GM12878 (cell line): ENCODE results near the gene ZNF892. TPM values are rescaled to one million over a fixed set of nuclear protein-coding genes. Genes with fewer than 3 reads are reported as not detected.

ENCODE experiments used
- ATAC-seq: fragments of 200-7000 bp; cut with Tn5 transposase; 3 replicates; pipeline ENCODE4 v1.9.1; 2020; ENCODE audit warnings: mild to moderate bottlenecking, moderate library complexity
- BruUV-seq: library from RNA; stranded (reverse); fragments of 400-500 nt; replicated peaks from 2 replicates; lab custom pipeline; 2021; lab: Mats Ljungman, UMichigan
- CTCF ChIA-PET: fragments of 300-600 bp; sonication (Branson Sonifier 250); formaldehyde crosslinking; extraction: SDS; loops from one replicate; lab custom pipeline; 2021; ENCODE audit warnings: inconsistent platforms; lab: Yijun Ruan, JAX
- POLR2A ChIA-PET: fragments of 350-600 bp; formaldehyde crosslinking; extraction: SDS; loops from one replicate; lab custom pipeline; 2021; ENCODE audit warnings: inconsistent platforms; lab: Charles Lee
- RAD21 ChIA-PET: fragments of 300-600 bp; sonication (Branson Sonifier 250); formaldehyde crosslinking; loops from one replicate; lab custom pipeline; 2023; ENCODE audit warnings: antibody characterized with exemption; ENCODE audit not compliant: unreplicated experiment; lab: Charles Lee
- SMC1A ChIA-PET: fragments of 300-600 bp; sonication (Branson Sonifier 250); formaldehyde crosslinking; loops from one replicate; lab custom pipeline; 2023; ENCODE audit not compliant: unreplicated experiment, uncharacterized antibody; lab: Charles Lee
- DNase-seq: peaks from one replicate; pipeline ENCODE4 v3.0.0-alpha.2; 2011; ENCODE audit warnings: low read depth, low spot score
- FAIRE-seq: peaks from 3 replicates; lab custom pipeline; 2011; peaks lifted over from hg19 to GRCh38; lab: Jason Lieb, UNC
- H2AFZ ChIP-seq: 2 replicates; pipeline ENCODE4 v1.6.0; 2011; ENCODE audit warnings: low read depth, low read length, control low read depth; ENCODE audit not compliant: control insufficient read depth
- H3K27ac ChIP-seq: 2 replicates; pipeline ENCODE4 v1.5.1; 2011; ENCODE audit warnings: control low read depth; ENCODE audit not compliant: control insufficient read depth, insufficient read depth
- H3K27me3 ChIP-seq, 2 experiments: replicated peaks in 1 of 2; 2 replicates each; pipeline versions ENCODE4 v1.6.0 to v1.6.1; 2011; ENCODE audit warnings: low read length in 1 of 2; ENCODE audit not compliant: control insufficient read depth in 2 of 2, insufficient read depth in 2 of 2
- H3K36me3 ChIP-seq, 2 experiments: 2 replicates each; pipeline ENCODE4 v1.5.1; 2011; ENCODE audit warnings: low read length in 1 of 2; ENCODE audit not compliant: control insufficient read depth in 2 of 2, insufficient read depth in 2 of 2
- H3K4me1 ChIP-seq: 2 replicates; pipeline ENCODE4 v1.6.1; 2011; ENCODE audit warnings: mild to moderate bottlenecking, low read length, moderate library complexity, mixed read lengths; ENCODE audit not compliant: control insufficient read depth, insufficient read depth
- H3K4me2 ChIP-seq: 2 replicates; pipeline ENCODE4 v1.6.0; 2011; ENCODE audit warnings: control low read depth; ENCODE audit not compliant: control insufficient read depth, insufficient read depth
- H3K4me3 ChIP-seq: fragments of 200-600 bp; sonication (generic); 2 replicates; pipeline ENCODE4 v1.5.1; 2016
- H3K79me2 ChIP-seq: 2 replicates; pipeline ENCODE4 v1.6.0; 2011; ENCODE audit warnings: low read length; ENCODE audit not compliant: control insufficient read depth, insufficient read depth
- H3K9ac ChIP-seq: 2 replicates; pipeline ENCODE4 v1.8.0; 2011; ENCODE audit warnings: low read length, control low read depth, mixed read lengths; ENCODE audit not compliant: control insufficient read depth, insufficient read depth
- H3K9me3 ChIP-seq: replicated peaks from 3 replicates; pipeline ENCODE4 v1.5.1; 2011; ENCODE audit warnings: mild to moderate bottlenecking, low read length; ENCODE audit not compliant: control insufficient read depth, insufficient read depth
- H4K20me1 ChIP-seq: 2 replicates; pipeline ENCODE4 v1.6.0; 2011; ENCODE audit not compliant: control insufficient read depth, insufficient read depth
- ATF2 ChIP-seq: IDR thresholded peaks from 2 replicates; pipeline ENCODE4 v1.6.1; 2012; ENCODE audit warnings: low read length, inconsistent platforms
- BMI1 ChIP-seq: fragments of 450-650 bp; IDR thresholded peaks from 2 replicates; pipeline ENCODE4 v1.6.1; 2016; ENCODE audit warnings: mild to moderate bottlenecking, moderate library complexity, borderline replicate concordance
- E2F4 ChIP-seq: IDR thresholded peaks from 2 replicates; pipeline ENCODE4 v1.6.1; 2012; ENCODE audit warnings: low read depth, low read length, improper control_type of control experiment
- EGR1 ChIP-seq, 2 experiments: IDR thresholded peaks; 1 replicate in 1 of 2; 2 replicates in 1 of 2; pipeline ENCODE4 v1.6.1; 2011 to 2012; ENCODE audit warnings: low read depth in 2 of 2, low read length in 2 of 2, borderline replicate concordance in 1 of 2, mild to moderate bottlenecking in 1 of 2, moderate library complexity in 1 of 2
- HDAC6 ChIP-seq: fragments of 200-600 bp; sonication (generic); IDR thresholded peaks from one replicate; pipeline ENCODE4 v1.8.0; 2017; ENCODE audit warnings: antibody characterized with exemption; ENCODE audit not compliant: unreplicated experiment
- HDGF ChIP-seq: fragments of 450-650 bp; IDR thresholded peaks from 2 replicates; pipeline ENCODE4 v1.6.1; 2016; ENCODE audit warnings: antibody characterized with exemption
- JUNB ChIP-seq: IDR thresholded peaks from 2 replicates; pipeline ENCODE4 v1.6.1; 2016; ENCODE audit warnings: antibody characterized with exemption, mild to moderate bottlenecking
- KAT2A ChIP-seq: conservative IDR thresholded peaks from 2 replicates; pipeline ENCODE4 v1.6.1; 2011; ENCODE audit warnings: low read depth, low read length; ENCODE audit not compliant: control insufficient read depth
- LARP7 ChIP-seq: fragments of 450-650 bp; IDR thresholded peaks from 2 replicates; pipeline ENCODE4 v1.6.1; 2017; ENCODE audit warnings: mild to moderate bottlenecking
- MEF2B ChIP-seq: fragments of 450-650 bp; IDR thresholded peaks from 2 replicates; pipeline ENCODE4 v1.6.1; 2018; ENCODE audit warnings: mild to moderate bottlenecking, moderate library complexity; ENCODE audit not compliant: partially characterized antibody, poor library complexity, severe bottlenecking
- MTA2 ChIP-seq: fragments of 450-650 bp; IDR thresholded peaks from 2 replicates; pipeline ENCODE4 v1.6.1; 2016; ENCODE audit warnings: low read depth, mild to moderate bottlenecking, moderate library complexity
- MTA3 ChIP-seq: IDR thresholded peaks from 2 replicates; pipeline ENCODE4 v1.6.1; 2012; ENCODE audit warnings: low read length, inconsistent platforms, borderline replicate concordance
- NFIC ChIP-seq: IDR thresholded peaks from 2 replicates; pipeline ENCODE4 v1.6.1; 2012; ENCODE audit warnings: low read depth, mild to moderate bottlenecking, inconsistent platforms, low read length, moderate library complexity
- NR2C1 ChIP-seq: fragments of 450-650 bp; IDR thresholded peaks from 2 replicates; pipeline ENCODE4 v1.6.1; 2017; ENCODE audit warnings: antibody characterized with exemption, mild to moderate bottlenecking, moderate library complexity
- SIN3A ChIP-seq: IDR thresholded peaks from 2 replicates; pipeline ENCODE4 v1.6.1; 2012; ENCODE audit warnings: low read depth, low read length, improper control_type of control experiment
- SMC3 ChIP-seq: IDR thresholded peaks from 2 replicates; pipeline ENCODE4 v1.6.1; 2011; ENCODE audit warnings: low read length, improper control_type of control experiment, borderline replicate concordance
- ZBTB33 ChIP-seq: fragments of 450-650 bp; IDR thresholded peaks from 2 replicates; pipeline ENCODE4 v1.6.1; 2017; ENCODE audit warnings: mild to moderate bottlenecking
- ZBTB4 ChIP-seq: fragments of 450-650 bp; formaldehyde crosslinking; IDR thresholded peaks from 2 replicates; pipeline ENCODE4 v1.4.0; 2022; ENCODE audit warnings: mild to moderate bottlenecking, moderate library complexity
- WGBS: methylation state at CpG from one replicate; pipeline ENCODE4 v1.1.6; 2016; ENCODE audit warnings: low lambda C conversion rate; ENCODE audit not compliant: insufficient replicate concordance, insufficient coverage; ENCODE audit errors: missing lambda C conversion rate; 5-methylcytosine and 5-hydroxymethylcytosine counted together
- in situ Hi-C: fragments of 300-500 bp; cut with MboI; formaldehyde crosslinking; loops from 9 replicates; pipeline ENCODE4 v1.14.3; 2018; ENCODE audit warnings: mixed read lengths
- intact Hi-C: fragments of 100-400 bp; cut with micrococcal nuclease; formaldehyde crosslinking; loops from one replicate; pipeline ENCODE4 v1.14.2; 2022; ENCODE audit not compliant: unreplicated experiment
- polyA plus RNA-seq, 11 experiments: library from polyadenylated mRNA; depleted of rRNA in 4 of 11; unstranded in 6 of 11; stranded (reverse) in 5 of 11; fragments of >200 nt; fragmentation: Nextera tagmentation in 4 of 11; fragmentation: Illumina TruSeq in 1 of 11; extraction: Ambion mirVana in 4 of 11; extraction: Trizol in 1 of 11; gene quantifications; 1 replicate in 1 of 11; 2 replicates in 10 of 11; pipeline versions ENCODE4 v1.2.1 to v1.2.3, GENCODE V29; 2011 to 2016; ENCODE audit warnings: inconsistent platforms in 2 of 11, missing spikeins in 2 of 11, low read depth in 1 of 11
- total RNA-seq, 4 experiments: library from RNA; depleted of rRNA in 3 of 4; stranded (reverse); fragments of >200 nt in 3 of 4; fragmentation: Illumina TruSeq in 1 of 4; extraction: Trizol in 1 of 4; gene quantifications; 2 replicates each; pipeline versions ENCODE4 v1.2.1 to v1.2.3, GENCODE V29; 2013 to 2021

Gene ZNF892
- total and polyA plus RNA-seq, 10 of the 15 experiments (the other 5 are each of a cell fraction or from before 2014, with no cell fraction given) = 0.11 to 1.3 (median 0.29) TPM; not detected in 3

GRCh38 chr2:95204396-95204795 lies 2.9 kb upstream of the ZNF892 start:
- ChIA-PET SMC1A (no interaction called here), RAD21 (no interaction called here), CTCF (interaction anchor here (0.7 kb wide), 1 partner anchor 182 kb away, joined by 4 read pairs; no protein-coding TSS in a partner anchor)
- in situ Hi-C loops = loop anchor here (5.0 kb wide), 1 partner anchor 77 kb away; no protein-coding TSS in a partner anchor
- Histone ChIP-seq H3K27ac (no peak overlapping the region), H4K20me1 (no peaks in the 10 kb centered on the region), H2AFZ (no peak overlapping the region), H3K9ac (no peak overlapping the region), H3K4me1 (no peaks in the 10 kb centered on the region), H3K4me2 (no peak overlapping the region)
- DNase-seq = no peak
- no peak for FAIRE-seq
- no peak for TF ChIP-seq EGR1 (IDR thresholded peaks at IDR 0.05; ENCODE audit: borderline replicate concordance in 1 of 2, low read depth in 2 of 2, low read length in 2 of 2)
- TF ChIP-seq HDAC6 = no peak
- TF ChIP-seq MTA2 = no peak
- no peak for TF ChIP-seq NFIC
- TF ChIP-seq SMC3 = no peak
- TF ChIP-seq SIN3A = no peak
- TF ChIP-seq ZBTB33 = no peak
- no peak for TF ChIP-seq LARP7
- TF ChIP-seq MTA3 = no peak
- TF ChIP-seq JUNB = no peak
- no peak for TF ChIP-seq MEF2B
- TF ChIP-seq ZBTB4 (CRISPR knock-in tag) = no peak
- TF ChIP-seq BMI1 = no peak
- no peak for TF ChIP-seq ATF2
- no peak for TF ChIP-seq NR2C1
- TF ChIP-seq KAT2A = no peak
- no peak for TF ChIP-seq E2F4
- TF ChIP-seq HDGF = no peak
- TF ChIP-seq, all 136 proteins: peak for 0
- no peaks in the 10 kb centered on the region for H3K27me3 ChIP-seq
- no TSS peak for BruUV-seq
- no peak for ATAC-seq
- H3K79me2 ChIP-seq = no peaks in the 10 kb centered on the region
- POLR2A ChIA-PET = interaction anchor here (0.6 kb wide), 1 partner anchor 83 kb away, joined by 3 read pairs; the partner anchor contains the start of gene MRPS5
- 63% methylated on average over 2 of the region's 2 CpGs for WGBS
- peaks cover 3% of the 10 kb centered on the region; the same call in 1 of the 3 replicates for H3K9me3 ChIP-seq
- intact Hi-C loops = loop anchor here (10.0 kb wide), 1 partner anchor 180 kb away; the partner anchor contains the start of gene MAL
- no peaks in the 10 kb centered on the region for H3K36me3 ChIP-seq
- H3K4me3 ChIP-seq = no peak overlapping the region
